Esophagus squamous epithelium (tissue), 4 donors: ENCODE measurements around the gene ST8SIA6.

Experiments used
- CTCF ChIP-seq, 6 experiments: fragments of 450-650 bp in 4 of 6; fragments of 200-600 bp in 2 of 6; sonication (generic) in 2 of 6; IDR thresholded peaks; one replicate each; pipeline ENCODE4 v1.5.1; 2016 to 2019; ENCODE audit warnings: antibody characterized with exemption in 6 of 6, mild to moderate bottlenecking in 4 of 6, moderate library complexity in 4 of 6
- POLR2A ChIP-seq, 4 donors: fragments of 450-650 bp; IDR thresholded peaks; one replicate each; pipeline ENCODE4 v1.6.1; 2017; ENCODE audit warnings: antibody characterized with exemption in 4 of 4, mild to moderate bottlenecking in 4 of 4, moderate library complexity in 3 of 4

GRCh38 chr10:17412323-17412722, 42.1 kb downstream of the ST8SIA6 start:
- TF ChIP-seq CTCF (IDR thresholded peaks at IDR 0.05): peak in 1 of 6 experiments; percentile 17
- no peak for TF ChIP-seq POLR2A (IDR thresholded peaks at IDR 0.05)
